ENCODE results near the gene NEK10.

DNA sequence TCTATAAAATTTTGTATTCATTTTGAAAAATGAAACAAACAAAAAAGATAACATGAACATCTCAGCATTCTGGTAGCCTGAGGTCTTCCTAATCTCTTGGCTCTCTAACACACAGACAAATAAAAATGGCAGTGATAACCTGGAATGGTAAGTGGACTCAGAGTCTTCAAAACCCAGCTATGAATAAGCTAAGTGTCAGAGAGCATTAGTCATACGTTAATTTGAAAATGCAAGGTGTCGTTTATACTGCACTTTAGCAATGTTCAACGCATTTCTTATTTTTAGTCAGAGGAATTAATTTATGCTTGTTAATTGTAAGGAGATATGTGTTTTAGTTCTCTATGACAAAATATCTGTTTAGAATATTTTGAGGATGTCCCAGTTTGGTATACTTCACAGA is 294.3 kb downstream of the NEK10 start:
- TF ChIP-seq, protein P1, sequence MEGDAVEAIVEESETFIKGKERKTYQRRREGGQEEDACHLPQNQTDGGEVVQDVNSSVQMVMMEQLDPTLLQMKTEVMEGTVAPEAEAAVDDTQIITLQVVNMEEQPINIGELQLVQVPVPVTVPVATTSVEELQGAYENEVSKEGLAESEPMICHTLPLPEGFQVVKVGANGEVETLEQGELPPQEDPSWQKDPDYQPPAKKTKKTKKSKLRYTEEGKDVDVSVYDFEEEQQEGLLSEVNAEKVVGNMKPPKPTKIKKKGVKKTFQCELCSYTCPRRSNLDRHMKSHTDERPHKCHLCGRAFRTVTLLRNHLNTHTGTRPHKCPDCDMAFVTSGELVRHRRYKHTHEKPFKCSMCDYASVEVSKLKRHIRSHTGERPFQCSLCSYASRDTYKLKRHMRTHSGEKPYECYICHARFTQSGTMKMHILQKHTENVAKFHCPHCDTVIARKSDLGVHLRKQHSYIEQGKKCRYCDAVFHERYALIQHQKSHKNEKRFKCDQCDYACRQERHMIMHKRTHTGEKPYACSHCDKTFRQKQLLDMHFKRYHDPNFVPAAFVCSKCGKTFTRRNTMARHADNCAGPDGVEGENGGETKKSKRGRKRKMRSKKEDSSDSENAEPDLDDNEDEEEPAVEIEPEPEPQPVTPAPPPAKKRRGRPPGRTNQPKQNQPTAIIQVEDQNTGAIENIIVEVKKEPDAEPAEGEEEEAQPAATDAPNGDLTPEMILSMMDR (IDR thresholded peaks at IDR 0.05): no peak
- TF ChIP-seq EP300 (IDR thresholded peaks at IDR 0.05): no peak
